HG03103 (cell line): ENCODE results near the gene COL23A1.

Experiments used
- ATAC-seq: cut with Tn5 transposase; IDR thresholded peaks from one replicate; pipeline ENCODE4 v1.9.1; 2021; ENCODE audit warnings: low read depth; ENCODE audit not compliant: unreplicated experiment

COL23A1 gene

GRCh38 chr5:178335302-178336030 lies 254.7 kb downstream of the COL23A1 start:
- no peak for ATAC-seq

DNA sequence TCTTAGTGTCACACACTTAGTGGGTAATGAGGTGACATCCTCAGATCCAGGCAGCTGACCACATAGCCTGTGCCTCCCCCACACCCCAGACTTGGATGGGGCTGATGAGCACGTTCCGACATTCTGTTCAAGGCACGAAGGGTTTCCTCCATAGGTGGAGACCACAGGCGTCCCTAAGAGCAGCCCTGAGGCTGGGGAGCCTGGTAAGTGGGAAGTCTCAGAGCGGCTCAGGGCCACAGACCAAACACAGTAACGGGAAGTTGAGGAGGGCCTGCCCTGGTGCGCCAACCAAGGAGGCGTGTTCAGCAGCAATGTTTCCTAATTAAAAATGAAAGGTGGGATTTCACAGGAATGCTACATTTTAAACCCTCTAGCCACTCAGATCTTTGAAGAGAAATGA lies 255.3 kb downstream of the COL23A1 start:
- ATAC-seq = no peak

DNA sequence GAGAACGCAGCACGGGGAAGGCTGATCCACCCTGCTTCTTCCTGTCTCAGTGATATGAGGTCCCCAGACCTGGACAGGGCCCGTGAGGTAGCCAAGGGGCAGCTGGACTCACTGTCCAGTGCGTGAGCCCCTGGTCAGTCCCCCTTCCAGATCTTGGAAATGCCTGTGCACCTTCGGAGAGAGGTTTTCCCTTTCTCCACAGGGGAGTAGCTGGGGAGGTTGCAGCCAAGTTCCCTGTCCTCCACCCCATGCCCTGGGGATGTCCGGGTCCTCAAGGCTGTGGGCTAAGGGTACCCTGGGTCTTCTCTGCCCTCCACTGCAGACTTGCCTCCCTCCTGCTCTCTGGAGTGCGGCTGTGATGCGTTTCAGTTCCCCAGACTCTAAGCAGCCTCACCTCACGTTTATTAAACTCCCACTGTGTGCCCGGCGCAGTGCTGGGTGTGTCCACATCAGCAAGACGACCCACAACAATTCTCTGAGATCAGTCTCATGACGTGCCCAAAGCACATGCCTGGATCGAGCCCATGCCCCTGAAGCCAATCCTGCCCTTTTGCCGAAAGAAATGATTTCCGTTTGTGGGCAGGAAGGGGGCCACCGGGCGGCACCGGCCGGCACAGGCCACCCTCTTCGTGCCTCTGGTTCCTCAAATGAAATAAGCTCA lies 256.2 kb downstream of the COL23A1 start:
- ATAC-seq = no peak

DNA sequence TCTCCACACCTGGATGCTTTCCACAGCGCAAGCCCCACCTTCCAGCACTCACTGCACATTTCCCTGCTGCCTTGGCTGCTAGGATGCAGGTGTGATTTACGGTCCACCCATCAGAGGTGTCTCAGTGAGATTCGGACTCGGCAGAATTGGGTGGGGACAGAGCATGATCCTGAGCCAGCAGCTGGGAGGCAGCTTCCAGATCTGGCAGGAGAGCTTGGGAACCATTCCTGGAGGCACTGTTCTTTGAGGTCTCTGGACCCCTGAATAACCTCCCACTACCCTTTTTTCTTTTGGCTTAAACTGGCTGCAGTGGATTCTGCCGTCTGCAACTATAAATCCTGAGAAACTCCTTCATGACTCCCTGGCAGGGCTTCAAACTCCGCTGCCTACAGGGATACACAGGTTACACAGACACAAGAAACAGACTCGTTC lies 258.0 kb downstream of the COL23A1 start:
- ATAC-seq = no peak

- ATAC-seq = no peak
Observed at GRCh38 chr5:178331491-178331996, 258.6 kb downstream of the COL23A1 start.

DNA sequence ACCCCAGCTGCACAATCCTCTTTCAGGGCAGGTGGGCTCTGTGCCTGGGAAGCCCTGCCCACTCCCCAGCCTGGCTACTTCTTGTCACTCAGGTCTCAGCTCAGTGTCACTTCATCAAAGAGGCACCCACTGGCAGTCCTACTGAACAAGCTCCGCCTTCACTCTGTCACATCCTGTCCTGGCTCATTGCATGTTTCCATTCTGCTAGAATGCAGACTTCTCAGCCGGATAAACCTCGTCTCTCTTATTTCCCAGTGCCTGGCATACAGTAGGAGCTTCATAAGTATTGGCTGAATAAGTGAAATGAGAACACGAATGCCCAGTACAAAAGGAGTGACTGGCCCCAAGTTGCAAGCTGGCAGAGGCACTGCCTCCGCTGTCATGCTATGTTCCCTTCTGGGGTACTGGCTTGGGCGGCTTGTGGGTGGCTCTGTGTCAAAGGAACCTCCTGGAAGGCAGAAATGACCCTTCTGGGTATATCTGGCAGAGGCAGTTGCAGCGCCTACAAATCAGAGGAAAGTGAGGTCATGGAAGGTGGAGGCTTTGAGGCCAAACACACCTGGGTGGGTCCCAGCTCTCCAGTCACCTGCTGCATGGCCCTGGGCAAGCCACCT lies 259.3 kb downstream of the COL23A1 start:
- no peak for ATAC-seq

DNA sequence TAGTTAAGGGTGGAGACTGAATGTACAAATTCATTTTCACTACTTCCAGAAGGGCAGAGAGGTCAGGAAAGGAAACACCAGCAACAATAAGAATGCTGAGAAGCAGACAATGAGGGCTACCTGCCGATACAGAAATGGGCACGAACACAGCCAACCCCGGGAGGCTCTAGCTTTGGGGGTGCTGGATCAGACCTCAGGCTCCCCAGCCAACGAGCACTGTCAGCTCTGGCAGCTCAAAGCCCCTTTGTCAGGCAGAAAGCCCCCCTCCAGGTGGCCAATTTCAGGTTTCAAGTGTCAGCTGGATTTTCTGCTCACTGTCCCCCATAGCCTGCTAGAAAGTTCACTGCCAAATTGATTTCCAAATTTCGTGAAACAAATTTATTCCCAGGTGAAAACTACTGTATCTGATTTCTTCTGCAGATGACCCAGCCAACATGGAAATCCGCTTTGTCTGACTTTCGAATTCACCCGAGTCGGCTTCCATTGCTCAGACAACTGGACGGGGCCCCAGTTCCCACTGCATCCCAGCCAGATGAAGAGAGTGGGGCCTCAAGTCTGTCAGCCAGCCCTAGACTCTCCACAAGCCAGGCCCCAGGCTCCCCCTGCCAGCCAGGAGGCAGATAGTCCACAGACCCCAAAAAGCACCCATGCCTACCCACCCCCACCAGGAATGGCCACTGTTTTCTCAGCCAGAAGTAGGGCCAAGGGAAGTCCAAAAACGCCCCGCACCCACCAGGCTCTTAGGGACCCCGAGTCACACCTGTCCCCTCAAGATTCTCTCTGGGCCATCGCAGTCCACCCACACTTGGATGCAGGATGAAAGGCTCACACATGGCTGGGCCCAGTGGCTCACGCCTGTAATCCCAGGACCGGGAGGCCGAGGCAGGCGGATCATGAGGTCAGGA lies 261.1 kb downstream of the COL23A1 start:
- no peak for ATAC-seq

DNA sequence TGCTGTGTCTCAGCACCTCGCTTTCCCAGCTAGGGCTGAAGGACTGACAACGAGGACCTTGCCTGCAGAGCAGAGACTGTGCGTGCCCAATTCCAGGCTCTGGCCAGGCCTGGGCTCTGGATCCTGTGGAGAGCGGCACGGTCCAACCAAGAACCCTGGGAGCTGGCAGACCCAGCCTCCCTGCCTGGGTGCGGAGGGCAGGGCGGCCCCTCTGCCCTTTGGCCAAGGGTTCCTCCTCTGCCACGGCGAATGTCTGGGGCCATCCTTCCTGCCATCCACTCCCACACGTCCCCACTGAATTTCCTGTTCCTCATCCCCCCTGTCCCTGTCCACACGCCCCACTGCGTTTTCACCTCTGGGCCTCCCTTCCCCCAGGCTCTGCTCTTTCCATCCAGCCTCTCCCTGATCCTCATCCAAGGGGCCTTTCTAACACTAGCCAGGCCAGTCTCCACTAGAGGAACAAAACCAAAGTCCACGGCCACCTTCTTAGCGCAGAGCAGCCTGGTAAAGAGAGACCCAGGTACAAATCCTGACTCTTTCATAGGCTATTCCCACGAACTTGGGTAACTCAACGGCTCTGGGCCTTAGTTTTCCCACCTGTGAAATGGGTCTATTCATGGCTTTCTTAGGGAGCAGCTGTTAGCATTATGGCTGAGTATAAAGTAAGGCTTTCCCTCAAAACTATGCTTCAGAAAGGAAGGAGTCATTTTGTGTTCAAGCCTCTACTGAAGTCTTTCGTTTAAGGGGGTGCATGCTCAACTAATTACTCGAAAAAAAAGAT lies 262.1 kb downstream of the COL23A1 start:
- no peak for ATAC-seq

DNA sequence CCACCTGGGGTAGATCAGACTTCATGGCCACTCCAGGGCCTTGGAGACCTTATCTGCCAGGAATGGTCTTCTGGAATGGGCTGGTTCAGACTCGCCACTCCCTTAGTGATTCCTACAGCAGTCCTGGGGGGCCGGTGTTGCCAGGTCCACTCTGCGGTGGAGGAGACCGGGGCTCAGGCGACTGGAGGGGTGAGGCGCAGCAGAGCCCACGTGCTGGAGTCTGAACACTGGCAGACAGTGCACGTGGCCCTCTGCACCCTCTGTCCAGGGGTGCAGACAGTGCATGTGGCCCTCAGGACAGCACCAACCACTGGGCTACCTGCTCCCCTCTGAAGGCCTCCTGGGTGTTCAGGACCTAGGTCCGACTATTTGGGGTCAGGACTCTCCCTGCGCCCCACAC lies 262.7 kb downstream of the COL23A1 start:
- no peak for ATAC-seq

GRCh38 chr5:178326374-178326715 lies 263.8 kb downstream of the COL23A1 start:
- ATAC-seq = no peak

- no peak for ATAC-seq
Observed at GRCh38 chr5:178325679-178326373, 264.4 kb downstream of the COL23A1 start.

GRCh38 chr5:178325311-178325678 lies 264.9 kb downstream of the COL23A1 start:
- no peak for ATAC-seq

DNA sequence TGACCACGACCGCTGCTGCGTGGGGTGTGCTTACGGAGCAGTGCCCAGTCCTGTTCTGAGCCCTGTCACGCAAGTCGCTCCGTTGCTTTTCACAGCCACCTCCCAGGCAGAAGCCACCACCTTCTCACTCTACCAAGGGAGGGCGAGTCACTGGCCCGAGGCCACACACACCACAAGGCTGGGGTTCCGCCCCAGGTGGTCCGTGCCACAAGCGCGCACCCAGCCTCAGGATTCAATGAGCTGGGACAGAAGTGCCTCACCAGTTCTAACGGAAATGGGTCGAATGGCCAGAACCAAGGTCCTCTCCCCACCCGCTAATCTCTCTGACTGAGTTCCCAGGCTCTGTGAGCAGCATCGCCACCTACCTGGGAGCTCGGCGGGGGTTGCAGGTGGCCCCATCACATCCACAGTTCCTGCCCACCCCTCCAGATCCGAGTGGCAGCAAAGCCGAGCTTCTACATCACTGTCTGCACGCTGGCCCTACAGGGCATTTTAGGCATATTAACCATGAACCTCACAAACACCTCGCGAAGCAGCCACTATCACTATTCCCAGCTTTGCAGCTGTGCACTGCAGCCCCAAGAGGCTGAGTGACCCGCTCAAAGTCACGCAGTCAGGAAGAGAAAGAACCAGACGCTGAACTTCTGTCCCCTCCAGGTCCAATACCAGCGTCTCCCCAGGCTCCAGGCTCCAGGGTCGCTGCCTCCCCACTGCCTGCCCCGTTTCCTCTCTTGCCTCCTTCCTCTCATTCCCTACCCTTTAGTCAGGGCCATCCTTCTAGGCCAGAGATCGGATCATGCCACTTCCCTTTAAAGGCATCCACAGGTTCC lies 265.5 kb downstream of the COL23A1 start:
- peak; percentile 65 for ATAC-seq

GRCh38 chr5:178323961-178324360 lies 266.2 kb downstream of the COL23A1 start:
- ATAC-seq = peak; percentile 48

DNA sequence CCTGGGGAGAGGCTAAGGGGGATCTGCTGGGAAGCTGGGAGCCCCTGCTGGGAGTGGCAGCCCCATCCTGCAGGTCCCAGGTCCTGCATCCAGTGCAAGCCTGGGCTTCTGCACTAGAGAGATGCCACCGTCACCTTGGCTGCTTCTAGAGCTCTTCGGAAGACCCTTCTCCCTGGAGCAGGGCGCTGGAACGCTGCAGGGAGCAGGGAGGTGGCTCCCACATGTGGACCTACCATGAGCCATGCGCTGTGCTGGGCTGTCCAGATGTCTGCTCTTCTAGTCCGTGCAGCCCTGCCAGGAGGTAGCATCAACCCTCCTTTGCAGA lies 266.7 kb downstream of the COL23A1 start:
- ATAC-seq = no peak

DNA sequence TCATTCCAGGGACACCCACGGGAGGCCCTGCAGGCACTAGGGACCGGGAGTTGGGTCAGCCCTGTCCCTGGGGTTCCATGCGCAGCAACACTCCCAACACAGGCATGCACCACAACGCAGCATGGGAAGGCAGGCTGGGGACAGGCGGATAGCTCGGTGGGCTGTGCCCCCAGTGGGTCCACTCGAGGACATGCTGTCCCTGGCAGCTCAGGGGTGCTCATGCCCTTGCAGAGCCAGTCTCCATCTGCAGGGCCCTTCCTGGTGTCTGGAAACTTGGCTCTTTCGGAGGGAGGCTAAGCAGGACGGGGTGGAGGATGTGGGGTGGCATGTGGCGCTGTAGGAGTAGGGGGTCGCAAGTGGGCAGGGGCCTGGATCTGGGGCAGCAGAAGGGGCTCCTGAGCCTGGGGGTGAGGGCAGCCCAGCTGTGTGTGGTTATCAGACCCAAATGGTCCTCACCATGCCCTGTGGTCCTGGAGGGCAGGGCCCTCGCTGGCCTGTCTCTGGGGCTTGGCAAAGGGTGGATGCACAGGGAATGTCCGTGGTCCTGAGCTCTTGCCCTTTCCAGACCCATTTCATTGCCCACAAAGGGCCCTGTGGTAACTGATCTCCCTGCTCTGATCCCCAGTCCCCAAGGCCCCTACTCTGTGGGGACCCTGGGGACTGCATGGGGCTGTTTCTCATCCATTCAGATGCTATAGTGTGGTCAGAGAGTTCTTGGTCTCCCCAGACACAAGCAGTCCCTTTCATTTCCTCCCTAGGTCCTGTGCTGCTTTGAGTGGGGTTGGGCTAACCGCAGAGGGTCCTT lies 267.3 kb downstream of the COL23A1 start:
- no peak for ATAC-seq

- ATAC-seq = no peak
Observed at GRCh38 chr5:178320281-178320855, 269.8 kb downstream of the COL23A1 start.
